OCI-LY1 (cell line): ENCODE measurements around the gene PIP.

Source experiments
- H2AFZ ChIP-seq: fragments of 200-600 bp; sonication (generic), shearing (Covaris generic); 2 replicates; pipeline ENCODE4 v1.6.0; 2014; ENCODE audit warnings: antibody characterized with exemption, mild to moderate bottlenecking, low read length
- H3F3A ChIP-seq: fragments of 200-600 bp; sonication (generic), shearing (Covaris generic); 2 replicates; pipeline ENCODE4 v1.6.0; 2014; ENCODE audit warnings: mild to moderate bottlenecking, antibody characterized with exemption, low read length, moderate library complexity; ENCODE audit not compliant: insufficient read depth
- H3K27ac ChIP-seq: fragments of 200-600 bp; sonication (generic); 2 replicates; pipeline ENCODE4 v1.5.1; 2014; ENCODE audit warnings: low read length, mixed run types, mild to moderate bottlenecking, low read depth; ENCODE audit not compliant: poor library complexity, severe bottlenecking
- H3K27me3 ChIP-seq: fragments of 200-600 bp; sonication (generic); 2 replicates; pipeline ENCODE4 v1.6.0; 2014; ENCODE audit warnings: antibody characterized with exemption, mild to moderate bottlenecking, low read length, moderate library complexity; ENCODE audit not compliant: insufficient read depth
- H3K36me3 ChIP-seq: fragments of 200-600 bp; sonication (generic); 2 replicates; pipeline ENCODE4 v1.6.1; 2014; ENCODE audit warnings: mild to moderate bottlenecking, antibody characterized with exemption, low read length, moderate library complexity, mixed read lengths; ENCODE audit not compliant: insufficient read depth
- H3K4me1 ChIP-seq: fragments of 200-600 bp; sonication (generic); 2 replicates; pipeline ENCODE4 v1.5.1; 2014; ENCODE audit warnings: mild to moderate bottlenecking, low read length, moderate library complexity; ENCODE audit not compliant: insufficient read depth, severe bottlenecking
- H3K4me2 ChIP-seq: fragments of 200-600 bp; sonication (generic), shearing (Covaris generic); 2 replicates; pipeline ENCODE4 v1.6.1; 2014; ENCODE audit warnings: low read length
- H3K4me3 ChIP-seq: fragments of 200-600 bp; sonication (generic); 2 replicates; pipeline ENCODE4 v1.5.1; 2014; ENCODE audit warnings: low read length, low read depth, mild to moderate bottlenecking, mixed read lengths; ENCODE audit not compliant: poor library complexity, severe bottlenecking
- H3K79me2 ChIP-seq: fragments of 200-600 bp; shearing (Covaris generic); 2 replicates; pipeline ENCODE4 v1.6.1; 2016; ENCODE audit warnings: mixed run types, low read length, mixed read lengths; ENCODE audit not compliant: insufficient read depth
- H3K9ac ChIP-seq: fragments of 200-600 bp; sonication (generic), shearing (Covaris generic); 2 replicates; pipeline ENCODE4 v1.6.1; 2014; ENCODE audit warnings: mild to moderate bottlenecking, low read length, mixed read lengths
- H3K9me2 ChIP-seq: fragments of 200-600 bp; sonication (generic), shearing (Covaris generic); 2 replicates; pipeline ENCODE4 v1.6.1; 2014; ENCODE audit warnings: low read depth, mild to moderate bottlenecking, low read length, mixed read lengths
- H3K9me3 ChIP-seq: fragments of 200-600 bp; shearing (Covaris generic); 2 replicates; pipeline ENCODE4 v1.6.1; 2014; ENCODE audit warnings: low read length, mixed read lengths
- H4K20me1 ChIP-seq: fragments of 200-600 bp; sonication (generic), shearing (Covaris generic); 2 replicates; pipeline ENCODE4 v1.6.0; 2016; ENCODE audit warnings: mild to moderate bottlenecking, low read length; ENCODE audit not compliant: insufficient read depth
- EZH2 ChIP-seq: fragments of 200-600 bp; sonication (generic), shearing (Covaris generic); IDR thresholded peaks from 2 replicates; pipeline ENCODE4 v1.8.0; 2017; ENCODE audit warnings: borderline replicate concordance, mixed run types, mild to moderate bottlenecking, antibody characterized with exemption, low read length, moderate library complexity, mixed read lengths
- TF ChIP-seq, protein P1 (sequence below): fragments of 200-600 bp; sonication (generic), shearing (Covaris generic); IDR thresholded peaks from 2 replicates; pipeline ENCODE4 v1.5.1; 2017; ENCODE audit warnings: mild to moderate bottlenecking, antibody characterized with exemption, low read length, moderate library complexity, mixed read lengths

Gene PIP

DNA sequence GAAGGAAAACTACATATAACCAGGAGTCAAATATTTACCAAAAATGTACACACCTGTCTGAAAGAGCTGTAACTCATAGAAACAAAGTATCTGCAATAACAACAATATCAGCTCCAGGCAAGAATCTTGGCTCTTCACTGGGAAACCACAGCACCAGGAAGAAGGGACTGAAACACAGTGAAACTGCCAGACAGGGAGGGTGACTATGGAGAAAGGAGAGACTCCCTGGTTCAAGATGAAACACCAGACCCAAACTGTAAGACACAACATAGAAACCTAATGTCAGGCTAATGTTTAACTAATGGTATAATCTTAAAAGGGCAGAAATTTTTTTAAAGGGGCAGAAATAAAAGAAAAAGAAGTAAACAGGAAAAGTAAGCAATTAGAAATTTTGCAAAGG is 39.8 kb downstream of the PIP start:
- no peak overlapping the region for H2AFZ ChIP-seq
- no peaks in the 10 kb centered on the region for H3F3A ChIP-seq
- no peak overlapping the region for H3K9ac ChIP-seq
- no peaks in the 10 kb centered on the region for H3K27me3 ChIP-seq
- H3K36me3 ChIP-seq: no peaks in the 10 kb centered on the region
- no peaks in the 10 kb centered on the region for H3K4me1 ChIP-seq
- H3K9me3 ChIP-seq: 0 out of 2 replicates have a peak, but pooled peaks cover 3% of the 10 kb centered on the region
- no peak overlapping the region for H3K27ac ChIP-seq
- H4K20me1 ChIP-seq: no peaks in the 10 kb centered on the region
- H3K9me2 ChIP-seq: no peaks in the 10 kb centered on the region
- no peak overlapping the region for H3K4me2 ChIP-seq
- H3K79me2 ChIP-seq: no peaks in the 10 kb centered on the region
- no peak for TF ChIP-seq EZH2
- TF ChIP-seq, protein P1, sequence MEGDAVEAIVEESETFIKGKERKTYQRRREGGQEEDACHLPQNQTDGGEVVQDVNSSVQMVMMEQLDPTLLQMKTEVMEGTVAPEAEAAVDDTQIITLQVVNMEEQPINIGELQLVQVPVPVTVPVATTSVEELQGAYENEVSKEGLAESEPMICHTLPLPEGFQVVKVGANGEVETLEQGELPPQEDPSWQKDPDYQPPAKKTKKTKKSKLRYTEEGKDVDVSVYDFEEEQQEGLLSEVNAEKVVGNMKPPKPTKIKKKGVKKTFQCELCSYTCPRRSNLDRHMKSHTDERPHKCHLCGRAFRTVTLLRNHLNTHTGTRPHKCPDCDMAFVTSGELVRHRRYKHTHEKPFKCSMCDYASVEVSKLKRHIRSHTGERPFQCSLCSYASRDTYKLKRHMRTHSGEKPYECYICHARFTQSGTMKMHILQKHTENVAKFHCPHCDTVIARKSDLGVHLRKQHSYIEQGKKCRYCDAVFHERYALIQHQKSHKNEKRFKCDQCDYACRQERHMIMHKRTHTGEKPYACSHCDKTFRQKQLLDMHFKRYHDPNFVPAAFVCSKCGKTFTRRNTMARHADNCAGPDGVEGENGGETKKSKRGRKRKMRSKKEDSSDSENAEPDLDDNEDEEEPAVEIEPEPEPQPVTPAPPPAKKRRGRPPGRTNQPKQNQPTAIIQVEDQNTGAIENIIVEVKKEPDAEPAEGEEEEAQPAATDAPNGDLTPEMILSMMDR: no peak
- no peak overlapping the region for H3K4me3 ChIP-seq

DNA sequence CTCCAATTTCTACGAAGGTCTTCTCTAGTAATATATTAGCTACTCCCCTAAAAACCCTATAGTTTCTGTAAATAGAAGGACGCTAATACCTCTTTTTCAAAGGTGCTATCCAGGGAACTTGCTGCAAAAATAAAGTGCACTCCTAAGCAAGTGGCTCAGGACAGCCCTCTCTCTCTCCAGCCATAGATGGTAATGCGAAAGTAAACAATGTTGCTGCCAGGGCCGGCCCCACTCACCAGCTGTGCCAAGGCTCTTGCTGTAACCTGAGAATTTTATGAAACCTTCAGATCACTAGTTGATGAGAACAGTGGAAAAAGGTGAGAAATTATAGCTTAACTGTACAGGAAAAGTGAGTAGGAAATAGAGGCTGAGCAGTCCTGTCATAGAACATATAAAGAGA is 40.5 kb downstream of the PIP start:
- Histone ChIP-seq H3K9me2 (no peaks in the 10 kb centered on the region), H3F3A (no peaks in the 10 kb centered on the region), H3K27ac (no peak overlapping the region), H3K4me3 (no peak overlapping the region), H3K27me3 (no peaks in the 10 kb centered on the region), H4K20me1 (no peaks in the 10 kb centered on the region), H3K79me2 (no peaks in the 10 kb centered on the region), H3K9me3 (0 out of 2 replicates have a peak, but pooled peaks cover 3% of the 10 kb centered on the region), H2AFZ (no peak overlapping the region), H3K4me1 (no peaks in the 10 kb centered on the region), H3K9ac (no peak overlapping the region), H3K4me2 (no peak overlapping the region), H3K36me3 (no peaks in the 10 kb centered on the region)
- TF ChIP-seq, protein P1: no peak
- TF ChIP-seq EZH2: no peak

GRCh38 chr7:143176128-143176527 is 44.3 kb downstream of the PIP start:
- no peak overlapping the region for H3K4me2 ChIP-seq
- no peak overlapping the region for H3K27ac ChIP-seq
- no peaks in the 10 kb centered on the region for H3K79me2 ChIP-seq
- no peak overlapping the region for H3K9ac ChIP-seq
- no peaks in the 10 kb centered on the region for H3K27me3 ChIP-seq
- H3K9me3 ChIP-seq: 0 out of 2 replicates have a peak, but pooled peaks cover 7% of the 10 kb centered on the region
- H3K9me2 ChIP-seq: no peaks in the 10 kb centered on the region
- H3K4me1 ChIP-seq: no peaks in the 10 kb centered on the region
- no peaks in the 10 kb centered on the region for H3F3A ChIP-seq
- H4K20me1 ChIP-seq: no peaks in the 10 kb centered on the region
- no peak for TF ChIP-seq EZH2
- TF ChIP-seq, protein P1: no peak
- no peaks in the 10 kb centered on the region for H3K36me3 ChIP-seq
- no peak overlapping the region for H2AFZ ChIP-seq
- no peak overlapping the region for H3K4me3 ChIP-seq
